GM04503 (cell line): Measurements from ENCODE around the gene PEAR1.

Experiments
- DNase-seq: peaks from one replicate; pipeline ENCODE4 v3.0.0-alpha.2; 2012; ENCODE audit warnings: low read depth

The PEAR1 gene, protein sequence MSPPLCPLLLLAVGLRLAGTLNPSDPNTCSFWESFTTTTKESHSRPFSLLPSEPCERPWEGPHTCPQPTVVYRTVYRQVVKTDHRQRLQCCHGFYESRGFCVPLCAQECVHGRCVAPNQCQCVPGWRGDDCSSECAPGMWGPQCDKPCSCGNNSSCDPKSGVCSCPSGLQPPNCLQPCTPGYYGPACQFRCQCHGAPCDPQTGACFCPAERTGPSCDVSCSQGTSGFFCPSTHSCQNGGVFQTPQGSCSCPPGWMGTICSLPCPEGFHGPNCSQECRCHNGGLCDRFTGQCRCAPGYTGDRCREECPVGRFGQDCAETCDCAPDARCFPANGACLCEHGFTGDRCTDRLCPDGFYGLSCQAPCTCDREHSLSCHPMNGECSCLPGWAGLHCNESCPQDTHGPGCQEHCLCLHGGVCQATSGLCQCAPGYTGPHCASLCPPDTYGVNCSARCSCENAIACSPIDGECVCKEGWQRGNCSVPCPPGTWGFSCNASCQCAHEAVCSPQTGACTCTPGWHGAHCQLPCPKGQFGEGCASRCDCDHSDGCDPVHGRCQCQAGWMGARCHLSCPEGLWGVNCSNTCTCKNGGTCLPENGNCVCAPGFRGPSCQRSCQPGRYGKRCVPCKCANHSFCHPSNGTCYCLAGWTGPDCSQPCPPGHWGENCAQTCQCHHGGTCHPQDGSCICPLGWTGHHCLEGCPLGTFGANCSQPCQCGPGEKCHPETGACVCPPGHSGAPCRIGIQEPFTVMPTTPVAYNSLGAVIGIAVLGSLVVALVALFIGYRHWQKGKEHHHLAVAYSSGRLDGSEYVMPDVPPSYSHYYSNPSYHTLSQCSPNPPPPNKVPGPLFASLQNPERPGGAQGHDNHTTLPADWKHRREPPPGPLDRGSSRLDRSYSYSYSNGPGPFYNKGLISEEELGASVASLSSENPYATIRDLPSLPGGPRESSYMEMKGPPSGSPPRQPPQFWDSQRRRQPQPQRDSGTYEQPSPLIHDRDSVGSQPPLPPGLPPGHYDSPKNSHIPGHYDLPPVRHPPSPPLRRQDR

GRCh38 chr1:156893048-156893953, at the start of gene PEAR1:
Gene PEAR1 (plus strand): TSS chr1:156893718. CDS start chr1:156903927, 10,209 bp downstream.
- no peak for DNase-seq

GRCh38 chr1:156844102-156844501, 49.4 kb upstream of the PEAR1 start:
- DNase-seq, result no peak

DNA sequence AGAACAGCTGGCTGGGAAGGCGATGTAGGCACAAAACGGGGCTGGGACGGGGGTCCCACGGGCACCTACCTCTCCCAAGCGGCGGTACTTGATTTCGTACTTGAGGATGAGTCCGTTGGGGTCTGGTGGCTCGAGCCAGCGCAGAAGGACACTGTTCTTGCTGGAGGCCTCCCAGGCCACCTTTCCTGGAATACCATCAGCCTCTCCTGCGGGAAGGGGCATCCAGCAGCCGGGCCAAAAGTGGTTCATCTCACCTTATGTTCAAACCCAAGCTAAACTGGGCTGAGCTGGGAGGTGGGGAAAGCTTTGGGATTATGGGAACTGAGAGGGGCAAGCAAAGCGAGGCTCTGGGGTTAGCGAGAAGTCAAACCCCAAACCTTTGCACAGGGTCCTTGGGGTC, 48.9 kb upstream of the PEAR1 start:
- no peak for DNase-seq

DNA sequence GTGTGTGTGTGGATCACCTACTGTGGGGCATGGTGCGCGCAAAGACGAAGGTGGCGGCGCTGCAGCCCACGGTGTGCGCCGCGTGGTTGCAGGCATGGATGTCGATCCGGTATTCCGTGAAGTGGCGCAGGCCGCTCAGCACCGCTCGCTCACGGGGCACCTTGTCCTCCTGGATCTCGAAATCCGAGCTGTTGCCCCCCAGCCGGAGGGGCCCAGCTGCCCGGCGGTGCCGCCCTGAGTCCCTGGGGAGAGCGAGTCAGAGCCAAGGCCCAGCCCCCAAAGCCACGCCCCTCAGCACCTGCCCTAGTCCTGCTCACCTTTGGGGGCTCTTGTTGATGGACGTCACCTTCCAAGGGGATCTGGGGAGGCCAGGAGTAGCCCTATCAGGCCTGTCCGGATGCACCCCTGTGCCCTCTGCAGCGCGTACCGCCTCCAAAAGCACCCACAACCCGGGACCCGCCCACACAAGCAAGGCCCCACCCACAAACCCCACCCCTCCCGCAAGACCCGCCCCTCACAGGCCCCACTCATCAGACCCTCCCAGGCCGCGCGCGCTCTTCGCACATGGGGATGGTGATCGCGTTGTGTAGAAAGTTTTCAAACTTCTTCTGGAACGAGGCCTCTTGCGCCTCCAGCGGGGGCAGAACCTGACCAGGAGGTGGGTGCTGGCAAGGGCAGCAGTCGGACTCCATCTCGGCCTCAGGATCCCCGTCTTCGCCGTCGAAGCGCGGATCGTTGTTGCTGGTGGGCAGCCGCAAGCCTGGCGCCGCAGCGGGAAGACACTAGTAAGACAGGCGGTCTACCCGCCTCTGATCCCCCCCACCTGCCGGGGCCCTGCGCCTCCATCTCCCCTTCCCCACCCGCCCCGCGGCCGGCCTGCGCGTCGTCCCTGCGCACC, 48.2 kb upstream of the PEAR1 start:
- DNase-seq, result no peak

GRCh38 chr1:156845953-156846545, 47.5 kb upstream of the PEAR1 start:
- DNase-seq, result no peak

GRCh38 chr1:156846643-156847042, 46.9 kb upstream of the PEAR1 start:
- no peak for DNase-seq

GRCh38 chr1:156847591-156848460, 45.7 kb upstream of the PEAR1 start:
- DNase-seq, result no peak

GRCh38 chr1:156848461-156849150, 44.9 kb upstream of the PEAR1 start:
- no peak for DNase-seq

- DNase-seq, result no peak
Measured at GRCh38 chr1:156849151-156849496, 44.4 kb upstream of the PEAR1 start.

GRCh38 chr1:156851779-156852417, 41.6 kb upstream of the PEAR1 start:
- no peak for DNase-seq

DNA sequence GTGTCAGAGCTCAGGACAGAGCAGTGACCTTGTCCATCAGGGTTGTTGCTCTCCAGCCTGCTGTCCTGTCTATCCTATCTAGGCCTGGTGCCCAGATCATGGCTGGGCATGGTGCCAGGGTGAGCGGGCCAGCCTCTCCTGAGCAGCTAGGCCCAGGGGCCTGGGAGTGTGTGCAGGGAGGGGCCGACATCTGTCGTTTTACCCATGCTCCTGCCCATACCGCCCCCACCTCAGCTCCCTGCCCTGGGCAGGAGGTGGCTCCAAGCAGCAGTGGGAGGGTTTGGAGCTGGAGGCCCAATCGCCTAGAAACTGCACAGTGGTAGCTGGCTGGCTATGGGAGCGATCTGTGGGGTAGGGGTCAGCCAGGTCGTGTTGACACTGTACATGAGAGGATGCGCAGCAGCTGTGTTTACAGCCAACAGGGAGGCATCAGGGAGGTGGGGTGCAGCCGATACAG, 41.1 kb upstream of the PEAR1 start:
- DNase-seq, result peak; percentile 5

GRCh38 chr1:156853761-156854160, 39.8 kb upstream of the PEAR1 start:
- no peak for DNase-seq

GRCh38 chr1:156854634-156855033, 38.9 kb upstream of the PEAR1 start:
- DNase-seq, result no peak

DNA sequence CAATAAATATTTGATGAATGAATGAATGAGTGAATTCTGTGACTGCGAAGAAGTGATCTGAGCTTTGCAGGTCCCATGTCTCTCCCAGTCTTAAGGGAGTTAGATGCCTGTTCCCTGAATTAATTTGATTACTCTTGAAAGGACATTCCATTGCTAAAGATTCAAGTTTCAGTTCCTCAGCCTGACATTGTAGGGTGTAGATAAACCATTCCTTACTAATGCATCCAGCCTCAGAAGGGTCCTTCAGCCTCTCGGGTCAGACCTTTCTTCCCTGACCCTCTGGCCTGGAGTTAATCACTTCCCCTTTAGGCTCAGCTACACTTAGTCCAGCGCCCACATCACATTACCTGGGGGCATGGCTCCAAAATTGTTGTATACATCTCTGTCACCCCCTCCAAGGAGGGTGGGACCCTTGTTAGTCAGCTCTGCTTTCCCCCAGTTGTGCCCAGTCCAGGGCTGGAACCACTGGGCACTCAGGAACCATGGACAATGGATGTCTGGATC, 37.2 kb upstream of the PEAR1 start:
- no peak for DNase-seq

- DNase-seq, result no peak
Measured at GRCh38 chr1:156857532-156857931, 36.0 kb upstream of the PEAR1 start.

- no peak for DNase-seq
Measured at GRCh38 chr1:156858555-156858956, 35.0 kb upstream of the PEAR1 start.

DNA sequence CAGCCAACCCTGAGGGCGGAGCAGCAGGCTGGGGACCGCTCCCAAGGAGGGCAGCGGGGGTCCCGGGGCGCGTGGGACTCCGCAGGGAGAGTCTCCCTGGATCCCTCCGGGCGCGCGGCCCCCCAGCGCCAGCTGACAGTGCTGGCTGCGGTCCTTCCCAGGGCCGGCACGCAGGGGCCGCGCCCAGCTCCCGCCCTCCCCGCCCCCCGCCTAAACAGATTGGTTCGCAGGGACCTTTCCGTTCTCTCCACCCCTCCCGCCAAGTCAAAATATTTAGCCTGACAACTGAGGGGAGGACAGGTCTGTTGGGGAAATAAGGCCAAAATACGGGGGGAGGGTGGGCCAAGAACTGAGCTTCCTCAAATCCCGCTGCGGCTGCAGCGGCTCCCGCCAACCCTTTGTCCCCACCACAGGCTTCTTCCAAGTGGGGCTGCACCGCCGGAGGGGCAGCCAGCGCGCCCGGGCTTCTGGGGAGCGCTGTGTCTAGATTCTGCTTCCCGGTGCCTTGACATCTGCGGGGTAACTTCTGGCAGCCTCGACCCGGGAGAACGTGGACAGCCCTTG, 34.5 kb upstream of the PEAR1 start, which contains the start of gene INSRR:
Gene INSRR (minus strand): TSS at position 159 of the 564 bp plus-strand sequence. CDS start 496 bp downstream, outside the sequence.
- no peak for DNase-seq
